Sciatic nerve (tissue), 2 donors: ENCODE data around the gene GPR137. TPM values are rescaled to one million over a fixed set of nuclear protein-coding genes. Genes with fewer than 3 reads are reported as not detected.

Experiments
- ATAC-seq: fragments of 200-7000 bp; cut with Tn5 transposase; one replicate; pipeline ENCODE4 v1.9.1; 2020; ENCODE audit warnings: mild to moderate bottlenecking, moderate library complexity
- DNase-seq: peaks from one replicate; pipeline ENCODE4 v3.0.0-alpha.2; 2020; ENCODE audit warnings: low spot score
- intact Hi-C: fragments of 100-400 bp; cut with DNase I; formaldehyde crosslinking; loops from one replicate; pipeline ENCODE4 v1.14.2; 2022
- total RNA-seq: library from RNA; stranded (reverse); fragmentation: NEBNext Ultra II Directional; extraction: Animal tissue kit (Norgen Biotek cat#: 25700); gene quantifications from one replicate; pipeline ENCODE4 v1.2.1, GENCODE V29; 2021
- donor health status: DM: no; HTN: no; CAD: no.
- donor health status: DM: no; HTN: no; CAD: no.

The GPR137 gene
- total RNA-seq, 1 donor from 2014 or later = 34.4 TPM

DNA sequence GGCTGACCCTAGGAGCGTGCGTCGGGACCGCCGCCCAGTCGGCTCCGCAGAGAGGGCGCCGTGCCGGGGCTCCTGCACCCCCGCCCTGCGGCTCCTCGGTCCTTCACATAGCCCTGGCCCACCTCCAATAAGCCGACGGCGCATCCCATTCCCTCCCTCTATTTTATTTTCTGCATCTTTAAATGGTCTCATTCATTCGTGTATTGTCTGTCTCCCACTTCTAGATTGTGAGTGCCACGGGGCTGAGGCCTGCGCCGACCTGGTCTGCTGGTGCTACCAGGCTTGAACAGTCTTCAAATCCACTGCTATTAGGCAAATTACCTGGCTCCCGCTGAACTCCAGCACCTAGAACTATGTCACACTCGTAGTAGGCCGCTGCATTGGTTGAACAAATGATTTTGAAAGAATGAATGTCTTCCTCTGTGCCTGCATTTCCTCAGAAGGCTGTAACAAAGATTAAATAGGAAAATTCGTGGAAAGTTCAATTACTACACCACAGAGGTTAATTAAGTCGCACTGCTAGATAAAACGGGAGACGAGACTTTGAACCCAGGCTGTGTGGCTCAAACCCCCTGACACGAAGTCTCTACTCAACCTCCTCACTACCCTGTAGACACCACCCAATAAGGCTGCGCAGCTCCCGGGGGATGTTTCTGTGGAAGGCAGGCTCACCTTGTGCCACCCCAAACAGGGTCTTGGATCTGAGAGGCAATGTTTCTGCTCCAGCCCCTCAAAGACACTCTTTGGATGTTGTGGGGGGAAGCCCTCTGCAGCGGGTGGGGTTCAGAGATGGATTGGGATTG lies 37.7 kb upstream of the GPR137 start:
- DNase-seq (no peak), ATAC-seq (no peak)
- intact Hi-C loops = no loop called here

DNA sequence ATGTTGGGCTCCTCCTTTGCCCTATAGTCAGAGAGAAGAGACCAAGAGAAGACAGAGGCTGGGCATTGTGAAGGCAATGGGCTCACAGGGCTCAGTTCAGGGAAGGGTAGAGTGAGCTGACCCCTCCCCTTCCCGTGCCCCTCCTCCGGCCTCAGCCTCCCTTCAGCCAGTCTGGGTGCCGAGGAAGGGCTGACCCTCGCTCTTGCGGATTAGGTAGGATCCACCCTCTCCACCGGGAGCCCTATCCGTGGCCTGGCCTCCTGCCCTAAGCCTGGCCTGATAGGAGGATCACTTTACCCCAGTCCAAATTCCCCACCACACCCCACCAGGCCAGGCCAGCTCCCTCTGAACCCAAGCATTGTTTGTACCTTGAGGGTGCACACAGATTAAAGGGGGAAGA lies 37.1 kb upstream of the GPR137 start:
- no peak for ATAC-seq
- intact Hi-C loops = no loop called here
- no peak for DNase-seq

DNA sequence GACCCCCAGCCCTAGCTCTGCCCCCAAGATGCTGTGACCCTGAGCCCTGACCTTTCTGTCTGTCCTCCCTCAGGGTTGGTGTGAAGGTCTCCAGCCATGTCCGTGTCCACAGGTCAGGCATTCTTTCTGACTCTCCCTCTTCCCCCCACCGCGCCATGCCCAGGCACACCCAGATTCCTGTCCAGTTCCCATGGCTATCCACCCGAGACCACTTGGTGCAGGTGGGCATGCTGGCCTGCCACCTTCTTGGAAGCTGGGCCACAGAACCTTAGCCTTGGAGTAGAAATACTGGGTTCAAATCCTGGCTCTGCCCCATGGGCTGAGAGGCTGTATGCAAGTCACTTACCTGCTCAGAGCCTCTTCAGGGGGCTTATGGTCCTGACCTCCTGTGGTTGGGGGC lies 36.6 kb upstream of the GPR137 start:
- ATAC-seq = no peak
- intact Hi-C loops = no loop called here

DNA sequence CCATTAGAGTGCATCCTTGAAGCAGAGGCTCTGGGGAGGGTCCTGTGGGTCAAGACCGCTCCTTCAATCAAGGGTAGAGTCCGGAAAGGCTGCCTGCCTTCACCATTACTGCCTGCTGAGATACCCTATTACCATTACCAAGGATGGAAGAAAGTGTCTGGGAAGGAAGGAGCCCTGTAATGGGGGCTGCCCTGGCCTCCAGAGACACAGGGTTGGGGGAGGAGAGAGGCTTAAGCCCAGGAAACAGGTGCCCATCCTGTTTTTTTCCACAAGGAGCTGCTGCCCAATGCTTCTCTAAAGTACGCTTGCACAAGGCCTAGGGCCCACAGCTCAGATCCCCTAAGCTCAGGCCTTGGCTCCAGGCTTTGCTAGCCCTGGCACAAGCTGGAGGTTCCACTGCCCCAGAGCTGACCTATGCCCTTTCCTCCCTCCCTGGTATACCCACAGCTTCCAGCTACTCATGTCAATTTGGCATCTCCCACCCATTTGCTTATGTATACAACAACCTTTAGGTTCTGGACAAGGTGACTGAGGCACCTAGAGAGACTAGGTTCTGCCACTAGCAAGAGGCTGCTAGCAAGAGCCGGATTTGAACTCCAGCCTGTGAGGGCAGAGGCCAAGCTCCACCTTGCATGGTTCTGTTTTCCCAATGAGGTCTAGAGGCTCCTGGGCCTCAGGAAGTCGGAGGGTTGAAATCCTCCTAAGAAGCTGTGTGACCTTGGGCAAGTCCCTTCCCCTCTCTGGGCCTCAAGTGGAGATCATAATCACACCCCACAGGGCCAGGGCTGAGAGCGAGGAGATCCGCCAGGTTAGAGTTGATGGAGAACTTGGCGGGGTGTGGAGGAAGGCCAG lies 35.9 kb upstream of the GPR137 start:
- no peak for DNase-seq
- intact Hi-C loops = no loop called here
- ATAC-seq = no peak

More for the DNA sequence above, 36.6 kb upstream of the GPR137 start:
- no peak for DNase-seq

DNA sequence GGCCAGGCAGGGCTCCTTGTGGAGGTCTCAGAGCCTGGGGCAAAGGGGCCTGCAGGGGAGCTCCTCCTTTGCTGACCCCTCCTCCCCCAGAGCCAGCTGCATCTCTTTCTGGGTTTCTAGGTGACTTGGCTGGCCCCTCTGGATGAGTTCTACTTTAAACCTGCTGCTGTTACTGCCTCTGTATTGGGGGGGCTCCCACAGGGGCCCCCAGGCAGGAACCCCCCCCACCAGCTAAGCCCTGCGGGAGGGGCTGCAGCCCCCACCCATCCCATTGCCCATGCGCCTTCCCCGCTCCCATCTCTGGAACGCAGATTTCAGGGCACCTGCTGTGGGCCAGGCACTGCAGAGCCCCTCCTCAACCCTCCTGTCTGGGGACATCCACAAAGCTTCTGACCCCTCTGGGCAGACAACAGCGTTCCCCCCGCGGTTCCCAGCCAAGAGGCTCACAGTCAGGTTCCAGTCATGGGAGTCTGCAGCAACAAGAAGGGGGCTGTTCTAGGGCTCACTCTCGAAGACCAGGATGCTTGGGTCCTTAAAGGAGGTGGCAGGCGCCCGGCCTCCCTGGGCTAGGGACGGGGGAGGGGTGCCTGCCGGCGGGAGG lies 35.1 kb upstream of the GPR137 start:
- intact Hi-C loops = no loop called here
- DNase-seq = no peak

DNA sequence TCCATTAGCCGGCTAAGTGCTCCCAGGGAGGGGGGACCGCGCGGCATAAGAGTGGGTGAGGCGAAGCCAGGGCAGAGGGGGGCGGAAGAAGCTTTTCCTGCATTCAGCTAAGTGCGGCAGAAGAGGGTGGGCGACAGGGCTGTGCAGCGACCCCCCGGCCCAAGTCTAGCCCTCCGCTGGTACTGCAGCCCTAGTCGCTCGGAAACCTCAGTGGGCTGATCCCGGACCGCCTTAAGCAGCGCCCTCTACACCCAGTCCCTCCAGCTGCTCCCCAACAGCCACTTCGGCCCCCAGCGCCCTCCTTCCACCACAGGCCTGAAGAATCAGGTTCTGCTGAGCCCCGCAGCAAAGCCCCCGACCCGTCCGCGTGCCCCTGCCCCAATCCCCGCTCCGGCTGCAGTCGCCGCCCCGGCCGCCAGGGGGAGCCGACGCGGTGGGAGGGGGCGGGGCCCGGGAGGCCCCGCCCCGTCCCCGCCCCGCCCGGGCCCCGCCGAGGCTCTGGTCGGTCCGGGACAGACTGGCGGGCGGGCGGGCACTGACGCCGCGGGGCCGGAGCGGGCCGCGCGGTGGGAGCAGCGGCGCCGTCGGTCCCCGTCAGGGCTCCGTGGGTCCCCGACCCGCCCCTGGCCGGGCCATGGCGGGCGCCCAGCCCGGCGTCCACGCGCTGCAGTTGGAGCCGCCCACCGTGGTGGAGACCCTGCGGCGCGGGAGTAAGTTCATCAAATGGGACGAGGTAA lies 34.5 kb upstream of the GPR137 start, which contains the start of gene PLCB3:
TSS of gene PLCB3 (plus strand) at position 515 of the 737 bp plus-strand sequence. CDS start at position 635, 120 bp downstream.
- DNase-seq (peak; percentile 78), ATAC-seq (peak; percentile 40)
- intact Hi-C loops = no loop called here

More for the DNA sequence above, 35.1 kb upstream of the GPR137 start:
- ATAC-seq = no peak

DNA sequence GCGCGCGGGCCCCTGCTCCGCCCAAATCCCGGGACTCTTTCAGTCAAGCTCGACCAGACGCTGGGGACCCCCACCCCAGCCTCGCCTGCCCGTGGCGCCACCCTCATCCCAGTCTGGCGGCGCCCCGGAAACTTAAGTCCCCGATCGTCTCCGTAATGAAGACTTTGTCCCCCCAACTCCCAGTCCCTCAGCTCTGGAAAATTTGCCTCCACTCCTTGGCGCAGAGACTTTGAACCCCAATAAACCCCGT lies 34.0 kb upstream of the GPR137 start:
- intact Hi-C loops = no loop called here
- DNase-seq (no peak), ATAC-seq (peak; percentile 0)

DNA sequence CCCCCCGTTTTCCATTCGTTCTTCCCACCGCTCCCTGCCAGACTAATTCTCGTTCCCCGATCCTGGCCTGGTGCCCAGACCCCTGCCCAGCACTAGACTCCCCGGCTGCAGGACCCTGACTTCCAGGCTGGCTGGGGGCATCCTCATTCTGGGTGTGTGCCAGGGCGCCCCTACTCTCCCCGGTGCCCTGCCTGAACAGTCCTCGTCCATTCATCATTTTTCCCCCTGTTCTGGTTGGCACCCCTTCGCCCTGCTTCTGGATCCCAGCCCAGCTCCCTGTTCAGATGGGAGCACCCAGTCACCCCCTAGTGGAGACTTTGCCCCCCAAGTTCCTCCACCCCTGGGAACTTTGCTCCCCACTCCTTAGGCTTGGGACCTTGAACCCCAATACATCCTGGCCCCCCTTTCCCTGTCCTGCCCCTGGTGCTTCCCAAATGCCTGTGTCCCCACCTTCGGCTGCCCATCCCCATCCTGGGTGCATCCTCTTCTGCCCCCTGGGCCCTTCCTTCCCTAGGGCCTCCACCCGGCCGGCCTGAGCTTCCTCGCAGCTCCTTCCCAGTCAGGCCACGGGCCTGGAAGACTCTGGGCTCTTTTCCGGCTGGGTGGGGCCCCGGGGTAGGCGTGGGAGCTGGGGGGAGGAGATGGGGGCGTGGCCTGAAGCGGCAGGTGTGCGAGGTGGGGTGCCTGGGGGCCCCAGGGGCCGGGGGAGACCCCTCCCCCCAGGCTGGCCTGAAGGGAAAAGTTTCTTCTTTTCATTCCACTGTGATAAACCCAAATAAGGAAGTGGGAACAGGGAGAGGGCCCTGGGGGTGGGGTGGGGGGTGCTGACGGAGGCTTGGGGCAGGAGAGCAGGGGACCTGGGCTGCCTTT lies 33.4 kb upstream of the GPR137 start:
- DNase-seq = peak; percentile 81
- intact Hi-C loops = no loop called here
- ATAC-seq = peak; percentile 22

DNA sequence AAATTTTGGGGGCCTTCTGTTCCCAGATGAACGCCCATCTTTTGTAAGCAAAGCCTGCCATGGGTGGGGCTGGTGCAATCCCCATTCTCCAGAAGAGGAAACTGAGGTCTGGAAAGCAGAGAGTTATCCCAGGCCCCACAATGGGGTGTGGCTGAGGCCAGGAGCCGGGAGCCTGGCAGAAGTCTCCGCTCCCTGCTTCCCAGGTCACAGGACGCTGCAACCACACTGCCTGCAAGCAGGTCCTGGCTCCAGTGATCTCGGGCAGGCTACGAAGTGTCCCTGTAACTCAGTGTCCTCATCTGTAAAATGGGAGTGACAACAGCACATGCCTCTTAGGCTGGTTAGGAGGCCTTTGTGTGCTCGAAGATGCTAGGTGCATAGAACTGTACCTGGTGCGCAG lies 32.6 kb upstream of the GPR137 start:
- DNase-seq = no peak
- no peak for ATAC-seq
- intact Hi-C loops = no loop called here

DNA sequence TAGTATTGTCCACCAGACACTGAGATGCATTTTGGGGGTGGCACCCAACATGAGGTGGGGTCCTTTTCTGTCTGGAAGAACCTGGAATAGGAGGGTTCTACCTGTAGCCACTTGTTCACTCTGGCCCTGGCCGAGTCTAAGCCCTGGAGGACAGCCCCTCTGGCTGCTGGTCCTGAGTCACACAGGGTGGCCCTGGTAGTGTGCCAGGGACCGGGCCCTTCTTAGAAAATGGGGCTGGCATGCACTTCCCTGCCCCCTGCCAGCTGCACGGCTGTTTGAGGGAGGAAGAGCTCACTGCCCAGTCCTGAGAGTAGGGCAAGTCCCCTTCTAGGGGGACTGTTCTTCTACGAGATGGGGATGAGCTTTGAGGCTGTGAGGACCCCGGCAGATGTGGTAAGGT lies 32.2 kb upstream of the GPR137 start:
- DNase-seq (no peak), ATAC-seq (no peak)
- intact Hi-C loops = no loop called here

DNA sequence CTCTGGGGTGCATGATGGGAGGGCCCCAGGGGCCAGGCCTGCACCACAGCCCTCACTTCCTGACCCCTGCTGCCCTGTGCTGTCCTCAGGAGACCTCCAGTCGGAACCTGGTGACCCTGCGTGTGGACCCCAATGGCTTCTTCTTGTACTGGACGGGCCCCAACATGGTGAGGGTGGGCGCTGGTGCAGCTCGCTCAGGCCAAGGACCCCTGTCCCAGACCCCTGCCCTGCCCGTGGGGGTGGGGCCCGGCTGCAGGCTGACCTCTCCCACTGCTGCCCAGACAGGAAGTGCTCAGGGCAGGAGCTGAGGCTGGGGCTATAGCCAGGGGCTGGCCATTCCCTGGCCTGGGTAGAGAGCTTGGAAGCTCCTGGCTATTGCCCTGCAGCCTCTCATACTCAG lies 31.3 kb upstream of the GPR137 start:
- no peak for ATAC-seq
- intact Hi-C loops = no loop called here
- DNase-seq = no peak

DNA sequence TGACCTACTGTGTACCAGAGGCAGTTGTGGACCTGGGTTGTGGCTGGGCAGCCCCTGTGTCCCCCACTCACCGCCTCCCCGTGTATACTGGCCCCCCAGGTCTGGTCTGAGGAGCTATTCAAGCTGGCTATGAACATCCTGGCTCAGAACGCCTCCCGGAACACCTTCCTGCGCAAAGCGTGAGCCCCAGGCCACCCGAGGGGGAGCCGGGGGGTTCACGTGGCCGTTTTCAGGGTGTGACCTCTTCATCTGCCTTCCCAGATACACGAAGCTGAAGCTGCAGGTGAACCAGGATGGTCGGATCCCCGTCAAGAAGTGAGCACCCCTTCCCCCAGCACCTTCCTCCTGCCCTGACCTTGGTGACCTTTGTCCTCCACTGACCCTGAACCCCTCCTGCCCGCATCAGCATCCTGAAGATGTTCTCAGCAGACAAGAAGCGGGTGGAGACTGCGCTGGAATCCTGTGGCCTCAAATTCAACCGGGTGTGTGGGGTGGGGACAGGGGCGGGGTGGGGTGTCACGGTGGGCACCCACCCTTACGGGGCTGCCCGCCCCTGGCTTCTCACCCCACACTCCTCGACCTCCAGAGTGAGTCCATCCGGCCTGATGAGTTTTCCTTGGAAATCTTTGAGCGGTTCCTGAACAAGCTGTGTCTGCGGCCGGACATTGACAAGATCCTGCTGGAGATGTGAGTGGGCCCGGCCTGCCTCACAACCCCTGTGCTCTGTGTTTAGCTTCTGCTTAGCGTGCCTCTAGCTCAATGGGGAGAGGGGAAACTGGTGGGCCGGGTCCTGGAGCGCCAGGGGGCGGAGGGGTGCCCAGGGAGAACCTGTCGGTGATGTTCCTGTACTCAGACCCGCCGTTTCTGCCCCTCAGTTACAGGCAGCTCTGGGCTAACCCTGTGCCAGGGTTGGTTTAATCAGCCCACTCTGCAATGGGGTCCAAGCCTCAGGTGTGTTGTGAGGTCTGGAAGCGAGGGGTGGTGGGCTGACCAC lies 30.2 kb upstream of the GPR137 start:
- DNase-seq = no peak
- ATAC-seq = no peak
- intact Hi-C loops = no loop called here

DNA sequence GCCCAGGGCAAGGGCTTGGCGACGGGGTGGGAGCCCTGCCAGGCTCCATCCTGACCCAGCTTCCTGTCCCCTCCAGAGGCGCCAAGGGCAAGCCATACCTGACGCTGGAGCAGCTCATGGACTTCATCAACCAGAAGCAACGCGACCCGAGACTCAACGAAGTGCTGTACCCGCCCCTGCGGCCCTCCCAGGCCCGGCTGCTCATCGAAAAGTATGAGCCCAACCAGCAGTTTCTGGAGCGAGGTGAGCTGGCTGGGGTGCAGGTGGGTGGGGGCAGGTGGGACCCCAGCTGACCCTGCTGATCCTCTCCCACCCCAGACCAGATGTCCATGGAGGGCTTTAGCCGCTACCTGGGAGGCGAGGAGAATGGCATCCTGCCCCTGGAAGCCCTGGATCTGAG lies 29.3 kb upstream of the GPR137 start:
- intact Hi-C loops = no loop called here
- ATAC-seq (no peak), DNase-seq (no peak)

DNA sequence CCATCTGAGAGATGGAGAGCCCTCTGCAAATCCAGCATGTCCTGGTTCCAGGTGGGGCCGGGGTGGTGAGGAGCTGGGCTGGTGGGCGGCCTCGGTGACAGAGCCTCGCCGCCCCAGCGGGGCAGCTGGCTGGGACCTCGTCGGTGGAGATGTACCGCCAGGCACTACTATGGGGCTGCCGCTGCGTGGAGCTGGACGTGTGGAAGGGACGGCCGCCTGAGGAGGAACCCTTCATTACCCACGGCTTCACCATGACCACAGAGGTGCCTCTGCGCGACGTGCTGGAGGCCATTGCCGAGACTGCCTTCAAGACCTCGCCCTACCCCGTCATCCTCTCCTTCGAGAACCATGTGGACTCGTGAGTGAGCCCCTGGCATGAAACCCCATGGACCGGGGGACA lies 27.3 kb upstream of the GPR137 start:
- ATAC-seq (no peak), DNase-seq (no peak)
- intact Hi-C loops = no loop called here

DNA sequence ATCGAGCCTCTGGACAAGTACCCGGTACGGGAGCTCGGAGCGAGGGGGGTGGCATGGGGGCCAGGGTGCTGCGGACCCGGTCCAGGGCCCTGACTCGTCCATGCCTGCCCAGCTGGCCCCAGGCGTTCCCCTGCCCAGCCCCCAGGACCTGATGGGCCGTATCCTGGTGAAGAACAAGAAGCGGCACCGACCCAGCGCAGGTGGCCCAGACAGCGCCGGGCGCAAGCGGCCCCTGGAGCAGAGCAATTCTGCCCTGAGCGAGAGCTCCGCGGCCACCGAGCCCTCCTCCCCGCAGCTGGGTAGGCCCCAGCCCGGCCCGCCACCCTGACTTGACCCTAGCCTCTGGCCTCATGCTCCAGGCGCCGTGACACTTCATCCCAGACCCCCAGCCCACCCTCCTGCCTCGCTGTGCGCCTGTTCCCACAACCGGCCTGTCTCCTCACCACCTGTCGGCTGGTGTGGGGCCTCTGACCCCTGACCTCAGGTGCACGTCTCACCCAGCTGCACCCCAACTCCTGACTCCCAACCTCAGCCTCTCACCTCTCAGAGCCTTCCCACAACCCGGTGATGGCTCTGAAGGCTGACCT lies 26.6 kb upstream of the GPR137 start:
- ATAC-seq (no peak), DNase-seq (no peak)
- intact Hi-C loops = no loop called here

DNA sequence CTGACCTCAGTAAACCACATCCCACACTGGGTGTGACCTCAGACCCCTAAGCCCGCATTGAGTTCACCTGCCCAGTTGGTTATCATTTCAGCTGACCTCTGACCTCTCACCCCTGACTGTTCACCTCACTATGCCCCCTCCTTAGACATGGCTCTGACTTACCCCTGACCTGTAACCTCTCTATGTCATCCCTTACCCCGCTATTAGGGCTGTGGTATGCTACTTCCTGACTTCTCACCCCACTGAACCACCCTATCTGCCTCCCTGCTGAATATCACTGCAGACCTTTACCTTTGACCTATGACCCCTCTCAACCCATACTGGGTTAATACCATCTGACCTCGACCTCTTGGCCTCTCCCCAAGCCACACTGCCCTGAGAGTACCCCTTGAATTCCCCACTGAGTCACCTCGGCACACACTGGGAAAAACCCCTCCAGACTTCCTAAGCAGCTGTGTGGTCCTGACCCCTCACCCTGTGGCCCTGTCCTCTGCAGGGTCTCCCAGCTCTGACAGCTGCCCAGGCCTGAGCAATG lies 26.0 kb upstream of the GPR137 start:
- intact Hi-C loops = no loop called here
- DNase-seq = no peak
- ATAC-seq = no peak
